GM13976 (cell line): ENCODE measurements around the gene ARAP3.
A peak's percentile ranks its signal among the peaks of the same experiment; 100 is the strongest.

Experiments
- DNase-seq: peaks from one replicate; pipeline ENCODE4 v3.0.0; 2012; ENCODE audit warnings: low spot score
- CTCF ChIP-seq: IDR thresholded peaks from 2 replicates; pipeline ENCODE4 v1.5.1; 2012; ENCODE audit warnings: borderline replicate concordance, mild to moderate bottlenecking; ENCODE audit not compliant: insufficient read depth; ENCODE audit errors: extremely low read depth, missing control alignments, control extremely low read depth
- in situ Hi-C: fragments of 300-500 bp; cut with MboI; formaldehyde crosslinking; loops from one replicate; pipeline ENCODE4 v1.12.0; 2022; ENCODE audit warnings: low sequenced_read_pairs, mixed read lengths, inconsistent platforms; ENCODE audit not compliant: unreplicated experiment

ARAP3 gene

GRCh38 chr5:141703133-141703561, 21.1 kb upstream of the ARAP3 start:
- in situ Hi-C loops = no loop called here
- no peak for DNase-seq
- no peak for TF ChIP-seq CTCF

- no peak for TF ChIP-seq CTCF
- in situ Hi-C loops = no loop called here
- DNase-seq = peak; percentile 61
These were observed 19.5 kb upstream of the ARAP3 start for GRCh38 chr5:141701360-141702119.

GRCh38 chr5:141697586-141697985, 15.6 kb upstream of the ARAP3 start:
- in situ Hi-C loops = loop anchor here (10.0 to 25.0 kb wide), 3 partner anchors 177 to 440 kb away; partner anchors contain the start of genes PCDH1 and PCDH12
- TF ChIP-seq CTCF = no peak

GRCh38 chr5:141696431-141696830, 14.4 kb upstream of the ARAP3 start:
- no peak for TF ChIP-seq CTCF
- no peak for DNase-seq
- in situ Hi-C loops = loop anchor here (10.0 to 25.0 kb wide), 3 partner anchors 178 to 441 kb away; partner anchors contain the start of genes PCDH1 and PCDH12

More at GRCh38 chr5:141697586-141697985, 15.6 kb upstream of the ARAP3 start:
- no peak for DNase-seq

- TF ChIP-seq CTCF = no peak
- no peak for DNase-seq
- in situ Hi-C loops = loop anchor here (10.0 to 25.0 kb wide), 3 partner anchors 179 to 442 kb away; partner anchors contain the start of genes PCDH1 and PCDH12
These were observed 13.7 kb upstream of the ARAP3 start for GRCh38 chr5:141695627-141696215.

GRCh38 chr5:141694479-141694878, 12.4 kb upstream of the ARAP3 start:
- TF ChIP-seq CTCF = no peak
- in situ Hi-C loops = loop anchor here (10.0 to 25.0 kb wide), 3 partner anchors 180 to 443 kb away; partner anchors contain the start of genes PCDH1 and PCDH12
- DNase-seq = no peak
